ENCODE measurements around the gene OVCH1. TPM values are rescaled to one million over a fixed set of nuclear protein-coding genes. Genes with fewer than 3 reads are reported as not detected.

OVCH1 gene
- total RNA-seq, 2 experiments from 2014 or later: not detected

- CTCF ChIA-PET (ENCODE audit: unreplicated experiment): no interaction called here
- H3K4me2 ChIP-seq (ENCODE audit: low read length): no peak overlapping the region
- POLR2A ChIA-PET: no interaction called here
- H3K9me2 ChIP-seq (ENCODE audit: insufficient read depth, low read length): no peaks in the 10 kb centered on the region
- no TSS peak for BruUV-seq (replicated peaks)
- H4K20me1 ChIP-seq (ENCODE audit: insufficient read depth, low read length): no peaks in the 10 kb centered on the region
- H3K4me1 ChIP-seq (ENCODE audit: insufficient read depth, low read length, poor library complexity, severe bottlenecking): no peaks in the 10 kb centered on the region
- H3K4me3 ChIP-seq (ENCODE audit: low read depth, low read length, poor library complexity, severe bottlenecking): no peak overlapping the region
- DNase-seq (ENCODE audit: low spot score): no peak
- intact Hi-C loops (cut with micrococcal nuclease; ENCODE audit: unreplicated experiment): no loop called here
- H3K9me3 ChIP-seq (ENCODE audit: low read length): no peaks in the 10 kb centered on the region
- no peak for TF ChIP-seq EZH2phosphoT487 (IDR thresholded peaks at IDR 0.05; ENCODE audit: borderline replicate concordance, low read depth, low read length)
- TF ChIP-seq, protein P1, sequence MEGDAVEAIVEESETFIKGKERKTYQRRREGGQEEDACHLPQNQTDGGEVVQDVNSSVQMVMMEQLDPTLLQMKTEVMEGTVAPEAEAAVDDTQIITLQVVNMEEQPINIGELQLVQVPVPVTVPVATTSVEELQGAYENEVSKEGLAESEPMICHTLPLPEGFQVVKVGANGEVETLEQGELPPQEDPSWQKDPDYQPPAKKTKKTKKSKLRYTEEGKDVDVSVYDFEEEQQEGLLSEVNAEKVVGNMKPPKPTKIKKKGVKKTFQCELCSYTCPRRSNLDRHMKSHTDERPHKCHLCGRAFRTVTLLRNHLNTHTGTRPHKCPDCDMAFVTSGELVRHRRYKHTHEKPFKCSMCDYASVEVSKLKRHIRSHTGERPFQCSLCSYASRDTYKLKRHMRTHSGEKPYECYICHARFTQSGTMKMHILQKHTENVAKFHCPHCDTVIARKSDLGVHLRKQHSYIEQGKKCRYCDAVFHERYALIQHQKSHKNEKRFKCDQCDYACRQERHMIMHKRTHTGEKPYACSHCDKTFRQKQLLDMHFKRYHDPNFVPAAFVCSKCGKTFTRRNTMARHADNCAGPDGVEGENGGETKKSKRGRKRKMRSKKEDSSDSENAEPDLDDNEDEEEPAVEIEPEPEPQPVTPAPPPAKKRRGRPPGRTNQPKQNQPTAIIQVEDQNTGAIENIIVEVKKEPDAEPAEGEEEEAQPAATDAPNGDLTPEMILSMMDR (conservative IDR thresholded peaks at IDR 0.05; ENCODE audit: low read length): no peak
- H2AFZ ChIP-seq (ENCODE audit: low read length): no peak overlapping the region
- no peaks in the 10 kb centered on the region for H3K36me3 ChIP-seq (ENCODE audit: insufficient read depth, low read length)
- H3K27ac ChIP-seq (ENCODE audit: low read depth, low read length, poor library complexity, severe bottlenecking): no peak overlapping the region
- H3K79me2 ChIP-seq (ENCODE audit: insufficient read depth, low read depth, low read length): no peaks in the 10 kb centered on the region
Observed at GRCh38 chr12:29543036-29543435, 45.5 kb upstream of the OVCH1 start.

- Histone ChIP-seq H3K9me3 (ENCODE audit: low read length) (no peaks in the 10 kb centered on the region), H3K4me3 (ENCODE audit: low read depth, low read length, poor library complexity, severe bottlenecking) (no peak overlapping the region), H3K4me2 (ENCODE audit: low read length) (no peak overlapping the region), H3K4me1 (ENCODE audit: insufficient read depth, low read length, poor library complexity, severe bottlenecking) (no peaks in the 10 kb centered on the region), H3K79me2 (ENCODE audit: insufficient read depth, low read depth, low read length) (no peaks in the 10 kb centered on the region), H2AFZ (ENCODE audit: low read length) (no peak overlapping the region), H3K27ac (ENCODE audit: low read depth, low read length, poor library complexity, severe bottlenecking) (no peak overlapping the region), H4K20me1 (ENCODE audit: insufficient read depth, low read length) (no peaks in the 10 kb centered on the region), H3K36me3 (ENCODE audit: insufficient read depth, low read length) (no peaks in the 10 kb centered on the region), H3K9me2 (ENCODE audit: insufficient read depth, low read length) (no peaks in the 10 kb centered on the region)
- no TSS peak for BruUV-seq (replicated peaks)
- intact Hi-C loops (cut with micrococcal nuclease; ENCODE audit: unreplicated experiment): no loop called here
- ChIA-PET POLR2A (no interaction called here), CTCF (ENCODE audit: unreplicated experiment) (no interaction called here)
- no peak for DNase-seq (ENCODE audit: low spot score)
- TF ChIP-seq, protein P1 (conservative IDR thresholded peaks at IDR 0.05; ENCODE audit: low read length): no peak
- TF ChIP-seq EZH2phosphoT487 (IDR thresholded peaks at IDR 0.05; ENCODE audit: borderline replicate concordance, low read depth, low read length): no peak
Observed at GRCh38 chr12:29537298-29537697, 39.8 kb upstream of the OVCH1 start.

GRCh38 chr12:29534935-29535334, 37.4 kb upstream of the OVCH1 start:
- Histone ChIP-seq H2AFZ (ENCODE audit: low read length) (no peak overlapping the region), H3K4me1 (ENCODE audit: insufficient read depth, low read length, poor library complexity, severe bottlenecking) (no peaks in the 10 kb centered on the region), H3K4me2 (ENCODE audit: low read length) (no peak overlapping the region), H3K36me3 (ENCODE audit: insufficient read depth, low read length) (no peaks in the 10 kb centered on the region), H3K9me2 (ENCODE audit: insufficient read depth, low read length) (no peaks in the 10 kb centered on the region), H4K20me1 (ENCODE audit: insufficient read depth, low read length) (no peaks in the 10 kb centered on the region), H3K79me2 (ENCODE audit: insufficient read depth, low read depth, low read length) (no peaks in the 10 kb centered on the region), H3K4me3 (ENCODE audit: low read depth, low read length, poor library complexity, severe bottlenecking) (no peak overlapping the region), H3K9me3 (ENCODE audit: low read length) (no peaks in the 10 kb centered on the region), H3K27ac (ENCODE audit: low read depth, low read length, poor library complexity, severe bottlenecking) (no peak overlapping the region)
- POLR2A ChIA-PET: no interaction called here
- CTCF ChIA-PET (ENCODE audit: unreplicated experiment): no interaction called here
- no TSS peak for BruUV-seq (replicated peaks)
- no peak for DNase-seq (ENCODE audit: low spot score)
- TF ChIP-seq, protein P1 (conservative IDR thresholded peaks at IDR 0.05; ENCODE audit: low read length): no peak
- TF ChIP-seq EZH2phosphoT487 (IDR thresholded peaks at IDR 0.05; ENCODE audit: borderline replicate concordance, low read depth, low read length): no peak
- intact Hi-C loops (cut with micrococcal nuclease; ENCODE audit: unreplicated experiment): no loop called here
